Glomerular endothelial cell (primary cell): ENCODE results near the gene JDP2. TPM values are rescaled to one million over a fixed set of nuclear protein-coding genes. Genes with fewer than 3 reads are reported as not detected.

Experiments
- DNase-seq: peaks from one replicate; pipeline ENCODE4 v3.0.0-alpha.2; 2011; ENCODE audit warnings: low read depth, low spot score; ENCODE audit errors: extremely low read depth
- total RNA-seq: library from RNA; depleted of rRNA; stranded (reverse); fragments of >200 nt; gene quantifications from 2 replicates; pipeline ENCODE4 v1.2.3, GENCODE V29; 2015

JDP2 gene
- total RNA-seq, 1 donor from 2014 or later, result 13.0 TPM

GRCh38 chr14:75409316-75410205, 18.3 kb upstream of the JDP2 start:
- DNase-seq, result no peak

GRCh38 chr14:75411214-75411540, 16.6 kb upstream of the JDP2 start:
- DNase-seq, result no peak

GRCh38 chr14:75413013-75413412, 14.8 kb upstream of the JDP2 start:
- DNase-seq, result no peak

- no peak for DNase-seq
Observed at GRCh38 chr14:75417674-75418073, 10.1 kb upstream of the JDP2 start.

- no peak for DNase-seq
Observed at GRCh38 chr14:75418850-75419768, 8.7 kb upstream of the JDP2 start.

- DNase-seq, result no peak
Observed at GRCh38 chr14:75422169-75422568, 5.7 kb upstream of the JDP2 start.

- DNase-seq, result no peak
Observed at GRCh38 chr14:75424496-75424895, 3.3 kb upstream of the JDP2 start.

GRCh38 chr14:75425446-75425845, 2.4 kb upstream of the JDP2 start:
- DNase-seq, result no peak

- DNase-seq, result no peak
Observed at GRCh38 chr14:75426332-75427125, 1.3 kb upstream of the JDP2 start.

GRCh38 chr14:75427126-75427481, 718 bp upstream of the JDP2 start:
- no peak for DNase-seq

- no peak for DNase-seq
Observed at GRCh38 chr14:75428230-75429104, 645 bp downstream of the JDP2 start.

- no peak for DNase-seq
Observed at GRCh38 chr14:75429562-75429961, 1.7 kb downstream of the JDP2 start.

- DNase-seq, result no peak
Observed at GRCh38 chr14:75430116-75430515, 2.3 kb downstream of the JDP2 start.

GRCh38 chr14:75430526-75430925, 2.7 kb downstream of the JDP2 start:
- no peak for DNase-seq

GRCh38 chr14:75430976-75431375, 3.2 kb downstream of the JDP2 start:
- DNase-seq, result no peak

GRCh38 chr14:75431827-75432226, 4.0 kb downstream of the JDP2 start:
- DNase-seq, result no peak

- no peak for DNase-seq
Observed at GRCh38 chr14:75432411-75432810, 4.6 kb downstream of the JDP2 start.

GRCh38 chr14:75433631-75434071, 5.8 kb downstream of the JDP2 start:
- no peak for DNase-seq

GRCh38 chr14:75434138-75434889, 6.5 kb downstream of the JDP2 start:
- DNase-seq, result no peak
